Amniotic stem cell (primary cell): ENCODE data around the gene SELENON.

Source experiments
- DNase-seq: peaks from one replicate; lab custom pipeline; 2025; lab: John Stamatoyannopoulos, UW

SELENON gene

GRCh38 chr1:25810341-25811299 is 10.6 kb downstream of the SELENON start:
- DNase-seq, result no peak

- no peak for DNase-seq
Measured at GRCh38 chr1:25811384-25812082, 11.5 kb downstream of the SELENON start.

DNA sequence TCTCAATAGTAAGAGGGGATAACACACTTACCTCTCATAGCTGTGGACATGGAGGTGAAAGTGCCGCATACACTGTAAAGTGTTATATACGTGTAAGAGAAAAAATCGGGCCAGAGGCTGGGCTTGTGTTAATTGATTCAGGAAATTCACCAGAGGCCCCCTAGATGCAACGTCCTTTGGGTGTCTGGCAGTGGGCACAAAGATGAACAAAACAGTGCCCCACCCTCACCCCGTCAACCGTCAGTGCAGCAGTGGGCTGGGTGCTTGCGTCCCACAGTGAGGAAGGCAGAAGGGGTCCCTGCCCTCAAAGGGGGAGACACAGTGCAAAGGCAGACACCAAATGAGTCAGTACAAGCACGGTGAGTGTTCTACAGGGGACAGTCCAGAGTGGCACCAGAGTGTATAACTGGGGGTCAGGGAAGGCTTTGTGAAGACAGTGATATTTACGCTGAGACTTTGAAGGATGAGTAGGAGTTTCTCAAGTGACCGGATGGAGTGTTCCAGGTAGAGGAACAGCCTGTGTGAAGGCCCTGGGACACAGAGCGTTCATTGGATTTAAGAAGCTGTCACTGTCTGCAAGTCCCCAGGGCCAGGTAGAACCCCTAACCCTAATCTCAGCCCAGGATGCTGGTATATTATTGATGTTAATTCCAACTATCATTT is 13.2 kb downstream of the SELENON start:
- no peak for DNase-seq

DNA sequence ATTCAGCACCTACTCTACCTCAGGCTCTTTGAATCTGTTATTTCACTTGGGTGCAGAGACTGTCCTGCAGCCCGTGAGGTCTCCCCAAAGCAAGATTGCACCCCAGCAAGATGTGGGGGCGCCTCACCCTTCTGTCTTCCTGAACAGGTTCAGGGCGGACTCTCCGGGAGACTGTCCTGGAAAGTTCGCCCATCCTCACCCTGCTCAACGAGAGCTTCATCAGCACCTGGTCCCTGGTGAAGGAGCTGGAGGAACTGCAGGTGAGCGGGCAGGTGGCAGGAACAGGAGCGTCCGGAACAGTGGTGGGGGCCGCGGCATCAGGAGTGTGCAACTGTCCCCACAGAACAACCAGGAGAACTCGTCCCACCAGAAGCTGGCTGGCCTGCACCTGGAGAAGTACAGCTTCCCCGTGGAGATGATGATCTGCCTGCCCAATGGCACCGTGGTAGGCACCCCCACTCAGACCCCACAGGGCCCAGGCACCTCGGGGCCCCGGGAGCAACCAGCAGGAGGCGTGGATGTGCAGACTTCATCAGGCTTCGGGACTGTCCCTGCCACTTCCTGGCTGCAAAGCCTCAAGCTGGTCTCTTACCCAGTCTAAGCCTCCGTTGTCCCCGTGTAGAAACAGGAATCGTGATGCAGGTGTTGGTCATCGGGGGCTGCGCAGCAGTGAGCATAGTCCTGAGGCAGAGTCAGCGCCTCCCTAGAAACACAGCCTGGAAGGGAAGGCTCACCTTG is 13.9 kb downstream of the SELENON start:
- DNase-seq, result no peak

DNA sequence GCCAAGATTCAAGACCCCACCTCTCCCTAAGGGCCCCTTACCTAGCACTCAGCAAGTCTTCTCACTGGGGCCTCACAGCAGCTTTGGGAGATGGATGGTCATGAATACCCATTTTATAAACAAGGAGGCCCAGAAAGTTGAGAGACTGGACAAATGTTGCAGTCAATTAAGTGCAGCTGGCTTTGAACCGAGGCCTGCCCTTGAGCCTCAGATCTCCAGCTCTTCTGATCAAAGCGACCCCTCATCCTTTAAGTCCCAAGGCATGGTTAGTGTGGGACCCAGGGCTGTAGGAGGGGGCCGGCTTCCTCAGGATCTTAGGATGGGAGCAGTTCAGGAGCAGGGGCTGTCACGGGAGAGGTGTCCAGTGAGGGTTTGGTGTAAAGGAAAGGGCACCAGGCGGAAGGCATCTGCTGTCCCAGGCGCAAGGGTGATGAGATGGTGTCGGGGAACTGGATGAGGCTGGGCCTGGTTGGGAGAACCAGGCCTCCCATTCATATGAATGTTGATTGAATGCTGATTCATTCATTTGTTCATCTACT is 14.6 kb downstream of the SELENON start:
- DNase-seq, result no peak

GRCh38 chr1:25815208-25816111 is 15.5 kb downstream of the SELENON start:
- DNase-seq, result no peak

DNA sequence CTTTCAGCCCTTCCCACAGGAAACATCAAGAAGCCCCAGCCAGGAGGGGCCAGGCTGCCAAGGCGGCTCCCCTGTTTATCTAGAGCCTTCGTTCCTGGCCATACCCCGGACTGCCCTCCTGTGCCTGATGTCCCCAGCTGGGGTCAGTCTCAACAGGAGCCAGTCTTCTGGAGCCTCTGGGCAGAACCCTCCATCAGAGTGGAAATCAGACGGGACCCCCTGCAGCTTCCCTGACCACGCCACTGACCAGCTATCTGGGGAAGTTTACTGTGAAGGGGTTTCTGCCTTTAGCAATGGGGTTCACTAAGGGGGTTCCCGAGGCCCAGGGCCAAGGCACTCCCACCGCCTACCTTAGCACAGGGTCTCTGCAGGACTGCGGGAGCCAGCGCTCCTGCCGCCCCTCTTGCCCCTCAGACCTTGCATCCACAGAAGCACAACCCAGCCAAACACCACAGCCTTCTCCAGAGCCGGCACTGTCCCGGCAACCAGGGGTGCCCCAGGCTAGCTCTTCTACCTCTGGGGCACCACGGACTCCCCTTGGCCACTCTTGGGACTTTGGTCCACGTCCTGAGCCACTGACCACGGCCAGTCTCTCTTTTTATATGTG is 16.2 kb downstream of the SELENON start:
- DNase-seq, result no peak

DNA sequence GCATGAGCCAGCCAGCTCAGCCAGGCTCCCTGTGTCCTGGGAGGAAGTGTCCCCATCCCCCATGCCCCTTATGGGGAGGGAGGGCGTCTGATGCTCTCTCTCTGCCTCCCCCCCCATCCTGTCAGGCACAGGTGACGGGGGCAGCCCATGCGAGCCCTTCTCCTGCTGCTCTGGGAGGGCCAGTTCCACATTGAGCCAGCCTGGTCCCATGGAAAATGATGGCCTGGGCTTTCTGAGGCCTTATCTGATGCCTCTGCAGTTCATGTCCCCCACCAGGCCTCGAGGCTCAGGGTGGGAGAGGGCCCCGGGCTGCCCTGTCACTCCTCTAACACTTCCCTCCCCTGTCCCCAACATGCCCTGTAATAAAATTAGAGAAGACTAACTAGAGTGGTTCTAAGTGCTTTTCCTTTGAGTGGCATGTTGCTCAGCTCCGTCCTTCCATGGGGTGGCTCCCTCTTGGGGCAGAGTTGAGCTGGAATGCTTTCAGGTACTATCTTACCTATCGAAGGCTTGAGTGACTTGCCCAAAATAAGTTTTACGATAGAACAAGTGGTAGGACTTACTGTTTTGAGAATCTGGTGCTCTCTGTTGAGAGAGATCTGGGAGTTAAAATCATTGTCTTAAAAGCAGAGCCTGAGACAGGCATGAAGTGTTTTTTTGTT is 18.0 kb downstream of the SELENON start:
- DNase-seq, result no peak

DNA sequence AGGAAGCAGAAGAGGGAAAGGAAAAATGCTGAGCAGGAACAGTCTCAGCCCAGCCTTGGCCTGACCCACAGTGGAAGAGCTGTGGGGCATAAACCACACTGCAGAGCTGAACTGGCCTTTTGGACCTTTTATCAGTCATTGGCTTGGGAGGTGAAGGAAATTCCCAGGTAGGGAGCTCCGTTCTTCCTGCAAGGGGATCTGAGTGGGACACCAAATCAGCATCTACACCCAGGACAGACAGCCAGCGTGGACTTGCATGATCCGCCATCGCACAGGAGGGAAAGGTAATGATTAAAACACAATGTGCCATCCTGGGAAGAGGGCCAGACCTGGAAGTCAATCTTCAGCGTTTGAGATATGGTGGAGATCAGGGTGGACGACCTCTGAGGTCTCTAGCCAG is 18.6 kb downstream of the SELENON start:
- DNase-seq, result no peak

DNA sequence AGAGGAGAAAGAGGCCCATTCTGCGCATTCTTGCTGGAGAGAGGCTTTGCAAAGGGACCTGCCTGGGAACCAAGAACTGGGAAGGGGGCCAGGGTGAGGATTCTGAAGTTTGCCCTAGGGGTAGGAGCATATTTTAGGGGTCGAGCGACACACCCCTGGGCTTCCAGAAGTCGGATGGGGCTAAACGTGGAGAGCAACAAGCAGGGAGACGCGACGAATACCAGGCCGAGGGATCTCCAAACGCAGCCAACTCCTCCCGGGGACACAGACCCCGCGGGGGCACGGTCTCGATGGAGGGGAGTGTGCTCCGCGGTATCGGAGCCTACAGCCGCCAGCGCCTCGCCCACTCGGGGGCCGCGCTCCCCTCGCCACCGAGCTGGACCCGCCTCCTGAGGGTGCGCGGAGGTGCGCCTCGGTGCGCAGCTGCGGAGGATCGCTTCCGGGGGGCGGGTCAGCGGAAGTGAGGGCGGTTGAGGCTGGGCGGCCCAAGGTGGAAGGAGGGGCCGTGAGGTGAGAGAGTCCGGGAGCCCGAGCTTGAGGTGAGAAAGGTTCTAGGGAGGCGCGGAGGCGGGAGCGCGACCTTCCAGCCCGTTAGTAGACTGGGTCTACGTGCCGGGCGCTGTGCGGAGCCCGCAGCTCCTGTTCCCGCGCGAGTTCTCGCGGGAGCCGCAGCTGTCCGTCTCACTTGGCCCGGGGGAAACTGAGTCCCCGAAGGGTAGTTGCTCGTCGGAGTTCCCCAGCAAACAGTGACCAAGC is 19.7 kb downstream of the SELENON start, which contains the start of gene MTFR1L:
TSS of gene MTFR1L (plus strand) at position 464 of the 756 bp plus-strand sequence. CDS start 3,151 bp downstream, outside the sequence.
- DNase-seq, result peak; percentile 40

GRCh38 chr1:25820247-25821111 is 20.5 kb downstream of the SELENON start:
- peak; percentile 36 for DNase-seq

GRCh38 chr1:25821112-25821476 is 21.1 kb downstream of the SELENON start:
- no peak for DNase-seq

GRCh38 chr1:25821630-25822091 is 21.7 kb downstream of the SELENON start:
- no peak for DNase-seq

GRCh38 chr1:25825605-25826004 is 25.6 kb downstream of the SELENON start:
- DNase-seq, result no peak

DNA sequence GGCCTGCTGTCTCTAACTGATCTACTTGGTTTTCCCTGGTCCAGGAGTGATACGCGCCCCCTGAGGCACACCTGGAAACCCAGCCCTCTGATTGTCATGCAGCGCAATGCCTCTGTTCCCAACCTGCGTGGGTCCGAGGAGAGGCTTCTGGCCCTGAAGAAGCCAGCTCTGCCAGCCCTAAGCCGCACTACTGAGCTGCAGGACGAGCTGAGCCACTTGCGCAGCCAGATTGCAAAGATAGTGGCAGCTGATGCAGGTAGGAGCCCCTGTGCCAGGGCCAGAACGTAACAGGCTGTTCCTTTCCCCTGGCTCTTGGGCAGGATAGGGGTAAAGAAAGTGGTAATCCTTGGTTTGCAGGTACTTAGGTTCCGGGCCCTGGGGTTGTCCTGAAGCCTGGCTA is 26.6 kb downstream of the SELENON start:
- no peak for DNase-seq

- DNase-seq, result no peak
Measured at GRCh38 chr1:25828491-25828890, 28.5 kb downstream of the SELENON start.

DNA sequence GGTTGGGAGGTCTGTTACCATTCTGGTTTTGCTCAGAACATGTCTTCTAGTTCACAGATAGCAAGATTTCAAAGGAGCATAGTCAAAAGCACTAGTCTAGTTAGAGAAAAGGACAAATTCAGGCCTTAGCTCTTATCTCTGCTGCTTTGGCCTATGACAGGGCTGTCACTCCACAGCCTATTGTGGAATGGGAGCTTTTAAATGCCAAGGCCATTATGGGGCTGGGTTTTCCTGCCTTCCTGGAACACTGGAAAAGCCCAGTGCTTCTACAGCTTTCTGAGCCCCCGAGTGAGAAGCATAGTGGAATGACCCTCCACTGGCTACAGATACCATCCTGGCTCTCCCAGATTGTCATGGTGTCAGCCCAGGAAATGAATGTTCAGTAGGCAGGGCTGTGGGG is 29.1 kb downstream of the SELENON start:
- DNase-seq, result no peak
